Renal pelvis (tissue), 4 donors: ENCODE data around the gene PRKCH. TPM values are rescaled to one million over a fixed set of nuclear protein-coding genes. Genes with fewer than 3 reads are reported as not detected.
A peak's percentile ranks its signal among the peaks of the same experiment; 100 is the strongest.

Experiments
- DNase-seq: peaks from one replicate; pipeline ENCODE4 v3.0.0-alpha.2; 2013
- polyA plus RNA-seq, 3 donors: library from polyadenylated mRNA; unstranded; fragments of 120-200 nt; gene quantifications; one replicate each; pipeline ENCODE4 v1.2.1, GENCODE V29; 2013; ENCODE audit not compliant: insufficient read length in 3 of 3

PRKCH gene
- polyA plus RNA-seq, 3 donors, result 15.5 to 22.6 (median 15.8) TPM

- no peak for DNase-seq
These were observed 13.7 kb downstream of the PRKCH start for GRCh38 chr14:61335049-61335448.

DNA sequence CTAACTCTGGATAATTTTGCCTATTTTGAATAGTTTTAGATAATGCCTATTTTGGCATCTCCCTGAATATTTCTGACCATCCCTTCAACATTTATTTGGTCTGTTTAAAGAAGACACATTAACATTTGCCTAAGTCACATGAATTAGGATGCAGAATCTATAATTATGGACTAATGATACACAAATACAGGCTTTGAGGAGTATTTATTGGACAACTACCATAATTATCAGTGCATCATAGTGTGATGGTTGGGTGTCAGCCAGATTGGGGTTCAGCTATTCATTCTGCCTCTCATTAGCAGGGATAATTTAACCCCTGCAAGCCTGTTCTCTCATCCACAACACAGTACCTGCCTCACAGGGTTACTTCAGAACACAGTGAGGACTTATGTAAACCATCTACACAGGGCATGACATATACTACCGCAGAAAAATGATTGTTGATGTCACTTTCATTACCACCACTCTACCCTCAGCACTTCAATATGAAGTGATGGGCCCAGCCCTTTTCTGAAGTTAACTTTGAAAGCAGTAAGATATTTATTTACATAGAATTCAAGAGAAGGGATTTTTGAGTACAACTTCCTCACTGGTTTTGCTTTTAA is 14.4 kb downstream of the PRKCH start:
- no peak for DNase-seq

DNA sequence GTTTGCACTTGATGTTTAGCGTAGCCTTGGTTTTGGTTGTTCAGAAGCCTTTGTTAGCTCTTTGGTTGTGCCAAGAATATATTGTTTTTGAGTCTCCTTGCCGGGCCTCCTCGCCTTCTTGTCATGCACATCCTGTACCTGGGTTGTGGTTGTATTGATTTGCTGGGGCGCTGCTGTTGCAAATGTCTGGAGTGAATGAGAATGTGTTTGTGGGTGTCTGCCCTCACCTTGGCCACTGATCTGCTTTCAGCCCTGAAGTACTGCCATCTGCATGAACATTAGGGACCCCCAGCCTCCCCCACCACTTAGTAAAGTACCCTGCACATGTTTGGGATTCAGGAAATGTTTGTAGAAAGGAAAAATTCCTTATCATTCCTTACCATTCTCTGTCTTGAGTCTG is 16.5 kb downstream of the PRKCH start:
- DNase-seq, result no peak

DNA sequence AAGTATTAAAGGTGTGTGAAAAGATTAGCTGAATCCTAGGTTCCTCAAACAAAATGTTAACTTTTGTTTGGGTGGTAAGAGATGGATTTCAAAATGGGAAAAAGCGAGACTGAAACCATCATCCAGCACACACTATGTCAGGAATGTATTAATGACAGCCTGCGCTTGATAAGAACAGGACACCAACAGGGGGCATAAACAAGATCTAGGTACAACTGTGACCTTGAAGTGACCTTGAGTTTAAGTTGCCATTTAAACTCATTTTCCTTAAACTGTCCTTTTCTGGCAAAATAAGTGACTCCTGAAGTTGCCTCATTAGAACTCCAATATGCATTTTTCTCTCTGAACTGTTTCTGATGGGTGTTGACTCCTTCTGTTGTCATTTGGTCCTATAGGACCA is 17.1 kb downstream of the PRKCH start:
- DNase-seq, result no peak

GRCh38 chr14:61341275-61342206 is 20.2 kb downstream of the PRKCH start:
- no peak for DNase-seq

DNA sequence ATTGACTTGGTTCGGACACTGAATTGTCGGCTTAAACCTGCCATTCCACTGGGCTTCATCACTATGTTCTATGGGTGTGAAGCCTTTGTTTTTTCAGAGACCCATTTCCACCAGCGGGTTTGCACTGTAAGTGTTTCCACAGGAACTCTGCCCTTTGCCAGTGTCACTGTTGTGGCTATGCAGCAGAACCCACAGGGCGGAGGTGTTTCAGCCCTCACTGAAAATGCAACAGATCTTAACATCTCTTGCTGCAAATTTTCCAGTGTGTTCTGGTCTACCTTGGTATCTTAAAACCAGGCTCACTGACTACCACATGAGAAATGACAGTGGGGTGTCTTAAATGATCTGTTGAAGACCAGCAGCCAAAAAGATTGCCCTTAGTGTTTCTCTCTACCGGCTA is 21.1 kb downstream of the PRKCH start:
- no peak for DNase-seq

GRCh38 chr14:61342932-61343331 is 21.6 kb downstream of the PRKCH start:
- DNase-seq, result no peak

DNA sequence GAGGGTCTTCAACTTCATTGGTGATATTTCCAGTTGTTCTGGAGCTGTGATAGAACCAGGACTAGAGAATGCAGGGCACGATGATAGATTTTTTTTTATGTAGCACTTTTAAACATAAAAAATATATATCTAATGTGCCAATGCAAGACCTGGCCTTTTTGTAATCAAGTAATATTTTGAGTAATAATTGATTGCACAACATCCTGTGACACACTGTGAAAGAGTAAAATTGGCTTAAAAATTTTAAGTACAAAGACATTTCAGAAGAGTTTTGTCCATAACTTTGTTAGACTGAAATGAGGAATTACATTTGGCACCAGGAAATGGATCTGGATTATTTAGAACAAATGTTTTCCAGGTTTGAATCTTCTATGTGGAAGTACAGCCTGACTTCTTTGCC is 22.1 kb downstream of the PRKCH start:
- DNase-seq, result no peak

DNA sequence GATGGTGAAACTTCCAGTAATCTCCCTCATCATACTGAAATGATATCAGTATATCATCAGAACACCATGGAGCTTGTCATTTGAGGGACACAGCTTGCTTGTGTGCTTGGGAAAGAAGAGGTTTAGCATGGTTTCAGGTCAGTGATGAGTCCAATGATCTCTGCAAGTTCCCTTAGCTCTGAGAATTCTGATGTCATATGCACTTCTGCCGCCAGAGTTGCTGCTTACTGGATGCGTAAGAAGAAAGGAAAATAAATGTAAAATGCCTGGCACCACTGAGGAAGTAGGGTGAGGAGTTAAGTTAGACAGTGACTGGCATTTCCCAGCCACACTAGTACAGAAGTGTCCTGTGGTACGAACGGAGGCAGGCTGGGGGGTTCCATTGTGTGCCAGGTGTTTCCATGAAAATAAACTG is 22.6 kb downstream of the PRKCH start:
- DNase-seq, result no peak

DNA sequence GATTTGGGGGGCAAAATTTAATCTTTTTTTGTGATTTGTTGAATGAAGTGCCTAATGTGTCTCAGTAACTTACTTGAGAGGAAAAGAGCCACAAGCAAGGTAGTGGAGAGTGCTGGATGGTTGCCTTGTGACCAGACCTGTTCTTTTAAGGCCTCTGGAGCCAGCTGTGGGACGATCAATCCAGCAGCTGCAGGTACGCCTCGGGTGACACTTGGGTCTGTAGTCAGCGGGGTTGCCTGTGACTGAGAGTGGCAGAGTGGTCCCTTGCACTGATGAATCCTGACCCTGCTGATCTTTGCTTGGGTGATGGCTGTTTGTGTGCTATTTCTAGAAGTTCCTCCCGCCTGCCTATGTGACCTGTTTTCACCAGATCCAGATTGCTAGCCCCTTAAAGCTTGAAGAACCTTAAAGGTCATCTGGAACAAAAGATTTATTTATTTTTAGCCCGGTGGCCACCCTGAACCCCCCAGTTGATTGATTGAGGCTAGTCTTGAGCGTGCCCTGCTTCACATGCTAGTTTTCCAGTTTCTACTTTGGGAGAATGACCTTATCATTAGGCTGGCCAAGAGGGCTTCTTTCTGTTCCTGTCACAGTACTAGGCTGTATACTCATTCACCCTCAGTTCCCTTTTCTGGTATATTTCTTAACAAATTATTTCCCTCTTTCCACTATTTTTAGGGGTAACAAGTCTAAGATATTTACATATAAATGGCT is 23.2 kb downstream of the PRKCH start:
- DNase-seq, result no peak

- no peak for DNase-seq
These were observed 23.7 kb downstream of the PRKCH start for GRCh38 chr14:61345151-61345482.

GRCh38 chr14:61346221-61346620 is 24.8 kb downstream of the PRKCH start:
- no peak for DNase-seq

GRCh38 chr14:61346793-61347192 is 25.4 kb downstream of the PRKCH start:
- DNase-seq, result no peak

GRCh38 chr14:61347826-61348443 is 26.6 kb downstream of the PRKCH start:
- DNase-seq, result no peak

GRCh38 chr14:61350427-61351270 is 29.3 kb downstream of the PRKCH start:
- DNase-seq, result no peak

DNA sequence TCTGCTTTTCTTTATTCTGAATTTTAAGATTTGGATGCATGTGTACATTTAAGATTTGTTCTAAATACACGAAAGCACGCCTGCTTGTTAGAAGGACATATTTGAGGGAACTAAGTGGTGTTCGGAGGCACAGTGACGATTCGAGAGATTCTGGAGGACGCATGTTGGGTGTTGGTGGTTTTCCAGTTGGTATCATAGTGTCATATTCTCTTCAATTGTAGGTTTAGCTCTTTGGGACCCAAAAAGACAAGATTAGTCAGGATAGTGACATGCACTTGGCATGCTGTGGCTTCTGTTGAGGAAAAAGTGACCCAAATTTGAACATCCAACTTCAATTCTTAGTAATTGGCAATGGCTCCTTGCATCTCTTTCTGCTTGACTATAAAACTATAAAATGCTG is 30.1 kb downstream of the PRKCH start:
- no peak for DNase-seq

GRCh38 chr14:61355892-61356325 is 34.5 kb downstream of the PRKCH start:
- peak; percentile 26 for DNase-seq

GRCh38 chr14:61357123-61357522 is 35.7 kb downstream of the PRKCH start:
- DNase-seq, result no peak

DNA sequence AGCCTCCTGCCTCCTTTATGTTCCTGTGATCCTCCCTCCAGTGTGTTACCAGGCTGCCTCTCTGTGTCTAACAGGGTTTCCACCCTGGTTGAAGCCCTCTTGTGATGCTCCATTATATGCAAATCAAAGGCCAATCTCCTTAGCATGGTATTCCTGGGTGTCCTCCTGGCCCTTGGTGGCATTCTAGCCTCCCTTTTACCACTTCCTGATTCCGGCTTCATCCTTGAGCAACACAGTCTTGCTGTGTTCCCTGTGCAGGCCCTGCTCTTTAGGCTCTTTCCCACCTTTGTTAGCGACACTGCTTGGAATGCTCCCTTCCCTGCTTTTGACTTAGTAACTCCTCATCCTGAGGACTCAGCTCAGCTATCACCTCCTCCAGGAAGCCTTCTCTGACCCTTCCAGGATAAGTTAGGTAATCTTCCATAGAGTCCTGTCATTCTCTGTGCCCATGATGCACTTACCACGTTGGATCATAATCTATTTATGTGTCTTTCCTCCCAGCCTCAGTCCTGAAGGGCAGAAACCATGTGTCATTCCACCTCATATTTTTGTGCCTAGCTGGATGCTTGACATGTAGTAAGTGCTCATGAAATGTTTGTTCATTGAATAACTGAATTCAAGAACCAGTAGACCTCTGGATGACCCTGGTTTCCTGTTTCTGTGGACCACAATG is 37.3 kb downstream of the PRKCH start:
- DNase-seq, result no peak

DNA sequence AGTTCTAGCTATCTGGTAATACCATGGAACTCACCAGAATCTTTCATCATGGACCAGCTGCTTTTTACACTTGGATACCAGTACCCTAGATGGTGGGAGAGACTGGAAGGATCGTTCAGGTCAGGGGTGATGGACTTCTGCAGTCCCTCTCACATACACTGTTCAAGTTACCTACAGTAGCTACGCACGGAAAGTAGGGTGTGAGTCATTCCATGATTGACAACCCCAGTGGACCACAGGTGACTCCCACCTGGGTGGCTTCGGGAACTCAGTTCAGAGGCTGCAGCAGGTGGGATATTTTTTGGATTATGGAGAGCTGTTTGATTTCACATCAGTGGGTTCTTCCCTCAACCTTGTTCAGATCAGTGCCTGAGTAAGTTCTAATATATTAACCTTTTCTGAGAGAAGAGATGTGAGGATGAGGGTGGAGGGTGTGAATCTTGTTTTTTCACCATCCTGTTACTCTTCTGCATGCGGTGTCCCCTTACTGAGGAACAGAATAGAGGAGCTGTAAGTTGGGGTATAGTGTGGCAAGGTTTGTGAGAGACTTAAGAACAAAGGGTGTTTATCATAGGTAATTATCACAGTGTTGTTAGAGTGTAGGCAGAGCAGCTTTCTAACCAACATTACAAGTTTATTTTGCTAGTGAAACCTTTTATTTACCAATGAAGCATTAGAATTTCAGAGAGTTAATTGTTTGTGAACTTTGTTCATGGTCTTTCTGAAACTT is 39.6 kb downstream of the PRKCH start:
- DNase-seq, result no peak
